SJSA1 (cell line): ENCODE data around the gene CARTPT. TPM values are rescaled to one million over a fixed set of nuclear protein-coding genes. Genes with fewer than 3 reads are reported as not detected.

Experiments
- DNase-seq, 2 experiments: peaks; one replicate each; pipeline ENCODE4 v3.0.0-alpha.2; 2015 to 2020; ENCODE audit warnings: low spot score in 2 of 2, low read depth in 1 of 2
- H3K27ac ChIP-seq: fragments of 250-450 bp; sonication (Bioruptor Pico); 2 replicates; pipeline ENCODE4 v1.5.1; 2020; ENCODE audit warnings: mild to moderate bottlenecking, moderate library complexity
- H3K27me3 ChIP-seq: fragments of 250-450 bp; sonication (Bioruptor Pico); replicated peaks from 2 replicates; pipeline ENCODE4 v1.5.1; 2020; ENCODE audit warnings: mild to moderate bottlenecking, moderate library complexity
- H3K36me3 ChIP-seq: fragments of 250-450 bp; sonication (Bioruptor Pico); 2 replicates; pipeline ENCODE4 v1.5.1; 2020; ENCODE audit warnings: mild to moderate bottlenecking
- H3K4me1 ChIP-seq: fragments of 250-450 bp; sonication (Bioruptor Pico); replicated peaks from 2 replicates; pipeline ENCODE4 v1.6.1; 2021; ENCODE audit warnings: mild to moderate bottlenecking
- H3K4me3 ChIP-seq: fragments of 250-450 bp; sonication (Bioruptor Pico); 2 replicates; pipeline ENCODE4 v1.5.1; 2020; ENCODE audit warnings: mild to moderate bottlenecking
- H3K9me3 ChIP-seq: fragments of 250-450 bp; sonication (Bioruptor Pico); replicated peaks from 2 replicates; pipeline ENCODE4 v1.5.1; 2020; ENCODE audit warnings: mild to moderate bottlenecking
- total RNA-seq: library from RNA; depleted of rRNA; stranded (reverse); fragments of >200 nt; shearing (Covaris generic); gene quantifications from 2 replicates; pipeline ENCODE4 v1.2.3, GENCODE V29; 2014; rRNA removed

The CARTPT gene
- total RNA-seq: not detected in 2 replicates

DNA sequence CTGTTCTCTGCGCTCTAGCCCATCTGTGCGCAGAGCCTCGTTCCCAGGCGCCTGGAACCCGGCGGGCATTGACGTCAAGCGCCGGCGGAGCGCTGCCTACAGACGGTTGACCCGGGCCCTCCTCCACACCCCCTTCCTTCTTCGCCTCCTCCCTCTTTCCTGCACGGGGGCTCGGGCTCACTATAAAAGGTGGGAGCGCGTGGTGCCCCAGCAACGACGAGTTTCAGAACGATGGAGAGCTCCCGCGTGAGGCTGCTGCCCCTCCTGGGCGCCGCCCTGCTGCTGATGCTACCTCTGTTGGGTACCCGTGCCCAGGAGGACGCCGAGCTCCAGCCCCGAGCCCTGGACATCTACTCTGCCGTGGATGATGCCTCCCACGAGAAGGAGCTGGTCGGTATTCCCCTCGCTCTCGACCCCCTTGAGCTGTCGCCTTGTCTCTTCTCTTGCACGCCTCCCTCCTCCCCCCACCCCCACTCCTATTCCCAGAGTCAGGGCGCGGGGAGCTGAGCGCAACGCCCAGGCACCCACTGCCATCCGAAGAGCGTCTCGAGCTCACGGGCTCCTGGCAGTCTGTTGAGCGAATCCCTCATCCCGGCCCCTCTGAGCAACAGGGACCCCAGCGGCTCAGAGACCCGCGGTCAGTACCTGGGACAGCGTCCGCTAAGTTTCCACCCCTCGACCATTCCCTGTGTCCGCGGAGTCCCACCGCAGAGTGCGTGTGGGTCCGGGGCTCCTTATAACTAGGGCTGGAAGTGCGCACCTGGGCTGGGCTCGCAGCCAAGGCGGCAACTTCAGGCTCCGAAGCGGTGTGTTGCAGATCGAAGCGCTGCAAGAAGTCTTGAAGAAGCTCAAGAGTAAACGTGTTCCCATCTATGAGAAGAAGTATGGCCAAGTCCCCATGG is at the start of gene CARTPT:
TSS of gene CARTPT (plus strand) at position 213 of the 902 bp plus-strand sequence. CDS start at position 232, 19 bp downstream.
- no peaks in the 10 kb centered on the region for H3K36me3 ChIP-seq
- H3K9me3 ChIP-seq: 0 out of 2 replicates have a peak, but pooled peaks cover 5% of the 10 kb centered on the region
- no peak within 1 kb of the TSS for H3K27ac ChIP-seq
- no peak within 1 kb of the TSS for H3K4me3 ChIP-seq
- no peaks in the 10 kb centered on the region for H3K4me1 ChIP-seq
- DNase-seq: peak in 1 of 2 experiments; percentile 7
- H3K27me3 ChIP-seq: peaks cover 42% of the 10 kb centered on the region

DNA sequence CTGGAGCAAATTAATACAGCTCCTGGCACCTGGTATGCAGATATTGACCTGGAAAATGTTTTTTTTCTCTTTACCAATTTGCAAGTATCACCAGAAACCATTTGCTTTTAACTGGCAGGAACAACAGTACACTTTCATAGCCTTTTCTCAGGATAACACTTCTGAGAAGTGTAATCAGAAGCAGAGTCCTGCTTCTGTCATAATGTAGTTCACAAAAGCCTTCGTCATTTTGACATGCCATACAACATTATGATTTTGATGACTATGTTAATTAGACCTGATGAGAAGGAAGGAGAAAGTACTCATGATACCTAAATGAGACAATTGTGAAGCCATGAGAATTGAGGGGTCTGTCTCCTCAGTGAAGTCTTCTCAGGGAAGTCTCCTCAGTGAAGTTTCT is 41.1 kb upstream of the CARTPT start:
- H3K36me3 ChIP-seq: no peaks in the 10 kb centered on the region
- H3K9me3 ChIP-seq: no peaks in the 10 kb centered on the region
- no peak overlapping the region for H3K27ac ChIP-seq
- no peaks in the 10 kb centered on the region for H3K4me1 ChIP-seq
- no peak for DNase-seq
- peaks cover 27% of the 10 kb centered on the region; the same call in 1 of the 2 replicates for H3K27me3 ChIP-seq
- H3K4me3 ChIP-seq: no peak overlapping the region

DNA sequence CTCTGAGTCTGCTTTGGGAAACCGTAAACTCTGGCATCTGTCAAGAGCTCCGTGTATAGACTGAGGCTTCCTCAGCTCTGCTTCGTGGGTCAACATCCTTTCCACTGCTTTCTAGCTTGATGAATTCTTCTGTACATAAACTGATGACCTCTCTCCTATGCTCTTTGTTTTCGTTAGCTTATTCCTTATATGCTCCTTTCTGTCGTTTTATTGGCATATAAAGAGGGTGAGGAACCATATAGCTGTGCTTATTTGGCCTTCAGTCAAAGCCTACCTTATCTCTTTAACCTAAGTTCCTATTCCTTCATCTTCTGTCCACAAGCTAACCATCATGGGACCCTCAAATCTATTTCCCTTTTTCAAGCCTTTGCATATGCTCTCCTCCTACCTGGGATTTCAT is 39.4 kb upstream of the CARTPT start:
- H3K27me3 ChIP-seq: peaks cover 21% of the 10 kb centered on the region; the same call in 1 of the 2 replicates
- H3K9me3 ChIP-seq: no peaks in the 10 kb centered on the region
- no peak overlapping the region for H3K4me3 ChIP-seq
- no peaks in the 10 kb centered on the region for H3K4me1 ChIP-seq
- DNase-seq: no peak
- no peaks in the 10 kb centered on the region for H3K36me3 ChIP-seq
- H3K27ac ChIP-seq: no peak overlapping the region

DNA sequence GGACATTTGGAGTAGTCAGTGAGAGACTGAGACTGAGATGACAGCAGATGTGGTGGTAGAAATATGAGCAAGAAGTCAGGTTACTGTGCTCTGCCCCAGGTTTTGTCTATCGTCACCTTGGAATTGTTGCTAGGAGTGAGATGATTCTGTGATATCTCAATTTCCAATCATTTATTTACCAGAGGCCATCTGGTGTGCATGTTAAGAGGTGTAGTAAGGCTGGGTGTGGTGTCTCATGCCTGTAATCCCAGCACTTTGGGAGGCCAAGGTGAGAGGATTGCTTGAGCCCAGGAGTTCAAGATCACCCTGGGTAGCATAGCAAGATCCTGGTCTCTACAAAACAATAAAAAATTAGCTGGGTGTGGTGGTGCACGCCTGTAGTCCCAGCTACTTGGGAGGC is 38.6 kb upstream of the CARTPT start:
- Histone ChIP-seq H3K36me3 (no peaks in the 10 kb centered on the region), H3K27ac (no peak overlapping the region), H3K27me3 (peaks cover 21% of the 10 kb centered on the region; the same call in 1 of the 2 replicates), H3K4me1 (no peaks in the 10 kb centered on the region), H3K4me3 (no peak overlapping the region), H3K9me3 (no peaks in the 10 kb centered on the region)
- no peak for DNase-seq

DNA sequence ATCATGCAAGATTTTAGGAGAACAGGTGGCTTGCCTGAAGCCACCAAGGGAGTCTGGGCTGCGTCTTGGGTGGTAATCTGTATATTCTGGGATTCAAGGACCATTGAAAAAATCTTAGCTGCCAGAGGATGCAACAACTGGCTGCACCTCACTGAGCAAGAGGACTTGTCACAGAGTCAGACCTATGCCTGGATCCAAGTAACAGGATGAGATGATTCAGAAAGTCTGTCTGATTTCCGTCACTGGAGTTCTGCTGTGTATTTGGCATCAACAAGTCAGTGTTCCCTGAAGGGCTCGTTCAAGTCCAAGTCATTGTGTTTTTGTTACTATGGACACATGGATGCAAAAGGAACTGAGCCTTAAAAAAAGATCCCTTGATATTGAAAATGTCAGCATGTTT is 37.8 kb upstream of the CARTPT start:
- no peak for DNase-seq
- no peak overlapping the region for H3K4me3 ChIP-seq
- H3K9me3 ChIP-seq: no peaks in the 10 kb centered on the region
- no peaks in the 10 kb centered on the region for H3K36me3 ChIP-seq
- H3K27me3 ChIP-seq: peaks cover 21% of the 10 kb centered on the region; the same call in 1 of the 2 replicates
- no peaks in the 10 kb centered on the region for H3K4me1 ChIP-seq
- H3K27ac ChIP-seq: no peak overlapping the region

DNA sequence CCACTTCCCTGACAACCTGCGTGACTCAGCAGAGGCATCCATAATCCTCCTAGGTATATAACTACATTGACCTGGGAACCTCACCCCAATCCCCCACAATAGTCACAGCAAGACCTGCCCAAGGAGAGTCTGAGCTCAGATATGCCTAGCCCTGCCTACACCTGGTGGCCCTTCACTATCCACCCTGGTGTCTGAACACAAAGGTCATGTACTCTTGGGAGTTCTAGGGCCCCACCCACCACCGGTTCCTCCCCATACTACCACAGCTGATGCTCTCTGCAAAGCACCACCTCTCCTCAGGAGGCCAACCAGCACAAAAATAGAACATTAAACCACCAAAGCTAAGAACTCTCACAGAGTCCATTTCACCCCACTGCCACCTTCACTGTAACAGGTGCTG is 34.8 kb upstream of the CARTPT start:
- H3K4me1 ChIP-seq: no peaks in the 10 kb centered on the region
- H3K4me3 ChIP-seq: no peak overlapping the region
- no peak for DNase-seq
- no peaks in the 10 kb centered on the region for H3K9me3 ChIP-seq
- H3K27ac ChIP-seq: no peak overlapping the region
- peaks cover 12% of the 10 kb centered on the region; the same call in 1 of the 2 replicates for H3K27me3 ChIP-seq
- no peaks in the 10 kb centered on the region for H3K36me3 ChIP-seq

DNA sequence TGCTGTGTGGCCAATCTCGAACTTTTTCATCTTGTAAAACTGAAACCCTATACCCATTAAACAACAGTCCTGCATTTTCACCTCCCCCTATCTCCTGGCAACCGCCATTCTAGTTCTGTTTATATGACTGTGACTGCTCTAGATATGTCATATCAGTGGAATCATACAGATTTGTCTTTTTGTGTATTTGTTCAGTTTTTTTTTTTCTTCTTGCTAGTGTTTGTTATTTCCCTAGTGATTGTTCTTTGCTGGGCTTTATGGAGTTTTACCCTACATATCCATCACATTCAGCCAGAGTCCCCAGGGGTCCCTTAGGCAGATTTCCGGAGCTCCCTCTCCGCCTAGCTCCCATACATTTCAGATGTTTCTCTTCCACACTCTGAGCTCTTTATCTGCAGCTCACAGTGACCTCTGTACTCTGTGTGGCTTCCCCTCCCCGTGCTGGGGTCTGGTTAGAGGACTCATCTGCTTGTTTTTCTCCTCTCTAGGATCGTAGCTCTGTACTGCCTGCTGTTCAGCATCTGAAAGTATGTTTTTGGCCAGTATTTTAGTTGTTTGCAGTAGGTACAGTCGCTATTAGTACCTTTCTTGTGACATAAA is 25.1 kb upstream of the CARTPT start:
- Histone ChIP-seq H3K4me1 (peaks cover 24% of the 10 kb centered on the region), H3K9me3 (no peaks in the 10 kb centered on the region; the same call in 1 of the 2 replicates), H3K4me3 (no peak overlapping the region), H3K27me3 (no peaks in the 10 kb centered on the region; the same call in 1 of the 2 replicates), H3K36me3 (no peaks in the 10 kb centered on the region), H3K27ac (no peak overlapping the region)
- no peak for DNase-seq

DNA sequence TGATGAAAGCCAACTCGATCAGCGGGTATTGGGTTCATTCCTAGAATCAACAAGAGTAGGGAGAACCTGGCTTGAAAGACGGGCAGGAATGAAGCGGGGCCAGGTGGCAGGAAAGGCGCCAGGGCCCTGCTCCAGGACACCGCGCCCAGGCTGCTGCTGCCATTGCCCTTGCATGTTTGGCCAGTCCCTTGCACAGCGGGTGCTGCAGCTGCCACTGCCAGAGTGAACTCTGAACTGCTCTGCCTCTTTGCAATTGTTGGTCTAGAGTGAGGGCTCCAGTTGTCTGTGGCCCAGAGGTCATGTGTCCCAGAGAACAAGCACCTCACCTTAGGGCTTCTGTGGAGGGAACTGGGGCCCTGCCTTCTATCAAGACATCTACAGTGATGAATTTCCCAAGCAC is 24.0 kb upstream of the CARTPT start:
- DNase-seq: no peak

DNA sequence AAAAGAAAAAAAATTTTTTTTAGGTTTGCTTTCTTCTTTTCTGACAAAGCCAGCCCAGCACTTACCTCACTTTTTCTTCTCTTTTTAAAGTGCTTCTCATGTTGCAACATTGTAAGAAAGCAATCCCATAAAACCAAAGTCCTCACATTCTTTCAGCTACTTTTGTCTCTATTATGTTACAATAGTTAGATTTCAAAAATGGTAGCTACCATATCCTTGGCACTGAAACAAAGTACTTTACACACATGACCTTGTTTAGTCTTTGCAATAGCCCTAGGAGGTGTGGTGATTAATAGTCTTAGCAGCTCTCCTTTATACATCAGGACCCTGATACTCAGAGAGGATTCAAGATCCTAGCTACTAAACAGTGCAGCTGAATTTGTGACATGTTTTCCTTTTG is 23.5 kb upstream of the CARTPT start:
- Histone ChIP-seq H3K4me1 (peaks cover 24% of the 10 kb centered on the region), H3K36me3 (no peaks in the 10 kb centered on the region), H3K27ac (no peak overlapping the region), H3K27me3 (no peaks in the 10 kb centered on the region; the same call in 1 of the 2 replicates), H3K4me3 (no peak overlapping the region), H3K9me3 (no peaks in the 10 kb centered on the region; the same call in 1 of the 2 replicates)
- peak in 1 of 2 experiments; percentile 31 for DNase-seq

More for the DNA sequence above, 24.0 kb upstream of the CARTPT start:
- H3K27me3 ChIP-seq: no peaks in the 10 kb centered on the region; the same call in 1 of the 2 replicates
- H3K4me3 ChIP-seq: no peak overlapping the region
- H3K27ac ChIP-seq: no peak overlapping the region
- H3K36me3 ChIP-seq: no peaks in the 10 kb centered on the region
- H3K4me1 ChIP-seq: peaks cover 24% of the 10 kb centered on the region
- no peaks in the 10 kb centered on the region; the same call in 1 of the 2 replicates for H3K9me3 ChIP-seq

DNA sequence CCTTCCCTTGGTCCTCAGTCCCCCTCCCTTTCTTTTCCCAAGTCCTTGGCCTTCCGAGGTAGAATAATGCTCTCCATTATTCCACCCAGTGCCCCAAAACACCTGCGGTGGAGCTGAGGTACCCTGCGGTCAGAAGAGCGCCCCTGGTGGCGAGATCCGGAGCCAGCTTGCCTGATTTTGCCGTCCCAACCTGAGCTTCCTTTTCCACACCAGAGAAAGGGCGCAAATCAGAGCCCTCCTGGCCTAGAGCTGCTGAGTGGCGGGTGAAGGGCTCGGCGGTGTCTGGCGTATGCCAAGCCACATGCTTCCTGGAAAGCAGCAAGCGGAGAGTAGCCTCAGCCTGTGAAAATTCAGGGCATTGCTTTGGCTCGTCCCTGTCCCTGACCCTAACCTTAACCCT is 21.1 kb upstream of the CARTPT start:
- Histone ChIP-seq H3K4me1 (peaks cover 24% of the 10 kb centered on the region), H3K27ac (no peak overlapping the region), H3K4me3 (no peak overlapping the region), H3K9me3 (no peaks in the 10 kb centered on the region), H3K27me3 (no peaks in the 10 kb centered on the region), H3K36me3 (no peaks in the 10 kb centered on the region)
- DNase-seq: no peak

DNA sequence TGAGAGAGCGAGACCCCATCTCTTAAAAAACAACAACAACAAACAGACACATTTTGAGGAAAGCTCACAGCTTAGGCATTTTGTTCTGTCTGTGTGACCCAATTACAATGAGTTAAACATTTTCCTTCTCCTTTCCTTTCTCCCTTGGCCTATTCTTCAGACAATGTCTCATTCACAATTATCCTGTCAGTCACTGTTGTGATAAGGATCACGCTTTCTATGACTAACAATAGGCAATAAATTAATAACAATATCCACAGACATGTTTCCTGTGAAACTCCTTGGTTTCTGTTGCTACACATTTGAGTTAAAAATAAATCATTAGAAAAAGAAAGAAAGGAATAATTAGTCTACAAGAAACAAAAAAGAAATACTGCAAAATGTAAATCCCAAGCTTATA is 19.8 kb upstream of the CARTPT start:
- Histone ChIP-seq H3K36me3 (no peaks in the 10 kb centered on the region), H3K9me3 (no peaks in the 10 kb centered on the region), H3K4me1 (peaks cover 14% of the 10 kb centered on the region), H3K27ac (no peak overlapping the region), H3K27me3 (no peaks in the 10 kb centered on the region), H3K4me3 (no peak overlapping the region)
- no peak for DNase-seq

DNA sequence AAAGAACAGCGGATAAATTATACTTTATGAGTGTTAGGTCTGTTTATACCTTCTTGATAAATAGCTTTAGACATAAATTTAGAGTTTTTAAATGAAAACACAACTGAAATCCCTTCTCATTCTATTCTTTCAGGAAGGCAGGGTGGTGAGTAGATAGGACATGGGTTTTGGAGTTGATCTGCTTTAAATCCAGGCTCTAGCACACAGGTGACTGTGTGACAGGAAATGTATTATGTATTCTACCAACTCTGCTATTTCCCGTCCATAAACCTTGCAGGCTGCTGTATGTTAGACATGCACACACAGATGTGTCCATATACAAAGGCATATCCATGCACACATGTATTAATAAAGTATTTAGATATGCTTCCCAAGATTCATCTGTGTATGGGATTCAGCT is 19.3 kb upstream of the CARTPT start:
- Histone ChIP-seq H3K4me3 (no peak overlapping the region), H3K9me3 (no peaks in the 10 kb centered on the region), H3K27me3 (no peaks in the 10 kb centered on the region), H3K27ac (no peak overlapping the region), H3K4me1 (peaks cover 12% of the 10 kb centered on the region), H3K36me3 (no peaks in the 10 kb centered on the region)
- DNase-seq: no peak

DNA sequence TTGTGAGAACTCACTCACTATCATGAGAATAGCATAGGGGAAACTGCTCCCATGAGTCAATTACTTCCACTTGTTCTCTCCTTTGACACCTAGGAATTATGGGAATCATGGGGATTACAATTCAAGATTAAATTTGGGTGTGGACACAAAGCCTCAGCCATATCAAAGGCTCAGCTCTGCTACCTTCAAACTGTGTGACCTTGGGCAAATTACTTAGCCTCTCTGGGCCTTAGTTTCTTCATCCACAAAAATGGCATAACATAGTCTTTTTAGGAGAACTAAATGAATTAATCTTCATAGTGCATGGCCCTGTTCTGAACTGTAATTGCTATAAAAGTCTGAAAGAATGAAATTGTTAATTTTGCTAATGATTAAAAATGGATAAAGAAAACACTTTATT is 18.3 kb upstream of the CARTPT start:
- no peaks in the 10 kb centered on the region for H3K27me3 ChIP-seq
- H3K27ac ChIP-seq: no peak overlapping the region
- H3K36me3 ChIP-seq: no peaks in the 10 kb centered on the region
- H3K4me3 ChIP-seq: no peak overlapping the region
- H3K4me1 ChIP-seq: peaks cover 14% of the 10 kb centered on the region
- H3K9me3 ChIP-seq: no peaks in the 10 kb centered on the region
- DNase-seq: no peak

DNA sequence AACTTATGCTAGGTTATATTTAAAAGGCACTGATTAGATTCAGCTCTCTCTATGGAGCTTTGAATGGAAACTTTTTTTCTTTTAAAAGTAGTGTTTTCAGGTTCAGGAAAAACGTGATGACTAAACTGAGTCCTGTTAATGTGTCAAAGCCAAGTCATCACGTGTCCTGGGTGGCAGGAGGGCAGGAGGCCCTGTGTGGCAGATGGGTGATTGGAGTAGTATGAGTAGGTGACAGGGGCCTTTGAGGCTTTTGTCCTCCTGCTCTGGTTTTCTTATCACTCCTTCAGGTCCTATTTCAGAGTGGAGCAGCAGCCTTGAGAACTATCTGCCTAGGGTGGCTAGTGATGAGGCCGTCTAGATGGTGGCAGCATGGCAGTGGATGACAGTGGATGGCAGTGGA is 17.7 kb upstream of the CARTPT start:
- Histone ChIP-seq H3K27me3 (no peaks in the 10 kb centered on the region), H3K4me3 (no peak overlapping the region), H3K9me3 (no peaks in the 10 kb centered on the region), H3K4me1 (peaks cover 14% of the 10 kb centered on the region), H3K27ac (no peak overlapping the region), H3K36me3 (no peaks in the 10 kb centered on the region)
- DNase-seq: no peak
